BJ (cell line): Measurements from ENCODE around the gene STK11. TPM values are rescaled to one million over a fixed set of nuclear protein-coding genes. Genes with fewer than 3 reads are reported as not detected.

Experiments
- CTCF ChIA-PET: fragments of 350-600 bp; formaldehyde crosslinking; extraction: SDS; loops from one replicate; lab custom pipeline; 2021; ENCODE audit warnings: antibody characterized with exemption, inconsistent platforms; lab: Yijun Ruan, JAX
- POLR2A ChIA-PET: fragments of 300-600 bp; sonication (Branson Sonifier 250); formaldehyde crosslinking; extraction: SDS; loops from one replicate; lab custom pipeline; 2021; ENCODE audit warnings: antibody characterized with exemption; lab: Charles Lee
- DNase-seq: peaks from one replicate; pipeline ENCODE4 v3.0.0-alpha.2; 2011; ENCODE audit warnings: low read depth
- H3K27me3 ChIP-seq: 2 replicates; pipeline ENCODE4 v1.6.0; 2011; ENCODE audit warnings: low read length; ENCODE audit not compliant: control insufficient read depth, insufficient read depth
- H3K36me3 ChIP-seq: 2 replicates; pipeline ENCODE4 v1.5.1; 2011; ENCODE audit warnings: low read length; ENCODE audit not compliant: control insufficient read depth, insufficient read depth
- H3K4me3 ChIP-seq: 2 replicates; pipeline ENCODE4 v1.5.1; 2011; ENCODE audit warnings: low read depth, mild to moderate bottlenecking, control low read depth, low read length
- CTCF ChIP-seq: IDR thresholded peaks from 2 replicates; pipeline ENCODE4 v1.5.1; 2011; ENCODE audit warnings: low read depth, mild to moderate bottlenecking, control low read depth, inconsistent platforms, low read length, moderate library complexity; ENCODE audit not compliant: insufficient read depth
- polyA plus RNA-seq: library from polyadenylated mRNA; depleted of rRNA; stranded (reverse); fragments of >200 nt; gene quantifications from 2 replicates; pipeline ENCODE4 v1.2.3, GENCODE V29; 2011

STK11 gene
- polyA plus RNA-seq, 1 experiment = 33.6 TPM

- H3K36me3 ChIP-seq = peaks cover 17% of the 10 kb centered on the region
- ChIA-PET CTCF (interaction anchor here (0.9 kb wide), 1 partner anchor 77 kb away, joined by 4 read pairs; no protein-coding TSS in a partner anchor), POLR2A (no interaction called here)
- no peak for TF ChIP-seq CTCF
- H3K27me3 ChIP-seq = no peaks in the 10 kb centered on the region
- H3K4me3 ChIP-seq = no peak overlapping the region
- DNase-seq = no peak
These were observed 37.6 kb upstream of the STK11 start for GRCh38 chr19:1167687-1168571.

GRCh38 chr19:1168572-1169410 is 36.8 kb upstream of the STK11 start:
- H3K4me3 ChIP-seq = no peak overlapping the region
- DNase-seq = no peak
- no peaks in the 10 kb centered on the region for H3K27me3 ChIP-seq
- CTCF ChIA-PET = interaction anchor here (0.7 to 2.1 kb wide), 4 partner anchors 26 to 188 kb away, joined by 3 to 7 read pairs (median 4); no protein-coding TSS in a partner anchor
- H3K36me3 ChIP-seq = peaks cover 15% of the 10 kb centered on the region
- POLR2A ChIA-PET = no interaction called here
- no peak for TF ChIP-seq CTCF

- CTCF ChIA-PET = interaction anchor here (0.7 to 2.1 kb wide), 3 partner anchors 26 to 189 kb away, joined by 3 to 7 read pairs (median 3); no protein-coding TSS in a partner anchor
- Histone ChIP-seq H3K36me3 (peaks cover 15% of the 10 kb centered on the region), H3K27me3 (no peaks in the 10 kb centered on the region), H3K4me3 (no peak overlapping the region)
- no peak for TF ChIP-seq CTCF
- no peak for DNase-seq
- POLR2A ChIA-PET = no interaction called here
These were observed 36.2 kb upstream of the STK11 start for GRCh38 chr19:1169411-1169791.

GRCh38 chr19:1169921-1170885 is 35.4 kb upstream of the STK11 start:
- peaks cover 12% of the 10 kb centered on the region for H3K36me3 ChIP-seq
- ChIA-PET POLR2A (no interaction called here), CTCF (interaction anchor here (0.7 to 2.1 kb wide), 3 partner anchors 25 to 190 kb away, joined by 3 to 7 read pairs (median 3); no protein-coding TSS in a partner anchor)
- 0 out of 2 replicates have a peak overlapping the region, but pooled peaks have one; percentile 11 for H3K4me3 ChIP-seq
- TF ChIP-seq CTCF = no peak
- no peaks in the 10 kb centered on the region for H3K27me3 ChIP-seq
- no peak for DNase-seq
